K562 (cell line): ENCODE results near the gene QRFP. TPM values are rescaled to one million over a fixed set of nuclear protein-coding genes. Genes with fewer than 3 reads are reported as not detected.

Experiments used
- ATAC-seq: fragments of 200-7000 bp; cut with Tn5 transposase; 3 replicates; pipeline ENCODE4 v1.9.1; 2020; ENCODE audit warnings: moderate library complexity
- BruUV-seq: library from RNA; stranded (reverse); fragments of 400-500 nt; replicated peaks from 2 replicates; lab custom pipeline; 2021; lab: Mats Ljungman, UMichigan
- CTCF ChIA-PET: fragments of 300-600 bp; formaldehyde crosslinking; extraction: SDS; loops from one replicate; lab custom pipeline; 2021; ENCODE audit warnings: low intra/inter-chr PET ratio; lab: Yijun Ruan, JAX
- POLR2A ChIA-PET: fragments of 300-600, 350-650 bp; sonication (Branson Sonifier 250); formaldehyde crosslinking; extraction: SDS; loops from one replicate; lab custom pipeline; 2021; ENCODE audit warnings: antibody characterized with exemption, inconsistent platforms; lab: Yijun Ruan, JAX
- DNase-seq, 4 experiments: peaks; one replicate each; pipeline versions ENCODE4 v3.0.0 to v3.0.0-alpha.2; 2011 to 2018; ENCODE audit warnings: low spot score in 3 of 4, mixed read lengths in 3 of 4; ENCODE audit errors: extremely low read depth in 1 of 4
- FAIRE-seq: peaks from 2 replicates; lab custom pipeline; 2011; peaks lifted over from hg19 to GRCh38; lab: Jason Lieb, UNC
- H2AFZ ChIP-seq: 2 replicates; pipeline ENCODE4 v1.6.0; 2011; ENCODE audit warnings: low read depth, low read length, control low read depth, inconsistent platforms
- H3K27ac ChIP-seq: fragments of 200-600 bp; 3 replicates; pipeline ENCODE4 v1.8.0; 2011; ENCODE audit warnings: low read depth, mild to moderate bottlenecking, control low read depth, inconsistent platforms, low read length, moderate library complexity, mixed read lengths; ENCODE audit errors: extremely low read depth
- H3K27me3 ChIP-seq, 2 experiments: fragments of 300-600 bp in 1 of 2; 2 replicates in 1 of 2; 3 replicates in 1 of 2; pipeline versions ENCODE4 v1.6.0 to v1.8.0; 2011; ENCODE audit warnings: inconsistent platforms in 2 of 2, low read length in 2 of 2, mild to moderate bottlenecking in 1 of 2, mixed read lengths in 1 of 2, moderate library complexity in 1 of 2; ENCODE audit not compliant: control insufficient read depth in 2 of 2, insufficient read depth in 2 of 2
- H3K36me3 ChIP-seq: fragments of 300-600 bp; 3 replicates; pipeline ENCODE4 v1.8.0; 2011; ENCODE audit warnings: mild to moderate bottlenecking, low read length, inconsistent platforms; ENCODE audit not compliant: control insufficient read depth, insufficient read depth
- H3K4me1 ChIP-seq, 2 experiments: fragments of 200-600 bp in 1 of 2; replicated peaks in 1 of 2; 2 replicates in 1 of 2; 3 replicates in 1 of 2; pipeline versions ENCODE4 v1.5.1 to v1.8.0; 2011; ENCODE audit warnings: inconsistent platforms in 2 of 2, low read length in 2 of 2, mild to moderate bottlenecking in 1 of 2, mixed read lengths in 1 of 2, moderate library complexity in 1 of 2; ENCODE audit not compliant: control insufficient read depth in 2 of 2, insufficient read depth in 2 of 2
- H3K4me2 ChIP-seq: 2 replicates; pipeline ENCODE4 v1.6.1; 2011; ENCODE audit warnings: low read length, control low read depth, inconsistent platforms, mixed read lengths; ENCODE audit not compliant: insufficient read depth
- H3K4me3 ChIP-seq: fragments of 200-600 bp; sonication (generic), shearing (Covaris generic); 2 replicates; pipeline ENCODE4 v1.5.1; 2016; ENCODE audit warnings: control low read depth, inconsistent platforms
- H3K79me2 ChIP-seq: fragments of 200-600 bp; 3 replicates; pipeline ENCODE4 v1.8.0; 2011; ENCODE audit warnings: low read length, inconsistent platforms; ENCODE audit not compliant: control insufficient read depth, insufficient read depth
- H3K9ac ChIP-seq, 2 experiments: 2 replicates each; pipeline versions ENCODE4 v1.6.0 to v1.6.1; 2011; ENCODE audit warnings: low read depth in 2 of 2, low read length in 2 of 2, control low read depth in 1 of 2, inconsistent platforms in 1 of 2, mild to moderate bottlenecking in 1 of 2, mixed read lengths in 1 of 2; ENCODE audit not compliant: insufficient read depth in 1 of 2
- H3K9me1 ChIP-seq: one replicate; pipeline ENCODE4 v1.6.0; 2011; ENCODE audit warnings: inconsistent platforms, mild to moderate bottlenecking, low read length, moderate library complexity; ENCODE audit not compliant: control insufficient read depth, insufficient read depth
- H3K9me3 ChIP-seq: replicated peaks from 2 replicates; pipeline ENCODE4 v1.5.1; 2011; ENCODE audit warnings: low read depth, low read length, inconsistent platforms; ENCODE audit not compliant: control insufficient read depth, insufficient read depth
- H4K20me1 ChIP-seq: replicated peaks from 2 replicates; pipeline ENCODE4 v1.6.1; 2011; ENCODE audit warnings: low read length, inconsistent platforms, mixed read lengths; ENCODE audit not compliant: control insufficient read depth, insufficient read depth
- SMAD3 ChIP-seq: fragments of 450-650 bp; formaldehyde crosslinking; conservative IDR thresholded peaks from 2 replicates; pipeline ENCODE4 v1.4.0; 2020; ENCODE audit warnings: mild to moderate bottlenecking
- SRSF1 ChIP-seq: fragments of 200-400 bp; formaldehyde crosslinking; IDR thresholded peaks from 2 replicates; pipeline ENCODE4 v1.6.1; 2017; ENCODE audit warnings: mild to moderate bottlenecking, low read depth, low read length, moderate library complexity
- TCF7L2 ChIP-seq: fragments of 150-350 bp; IDR thresholded peaks from 2 replicates; pipeline ENCODE4 v1.6.1; 2016; ENCODE audit warnings: low read depth, mild to moderate bottlenecking, low read length, moderate library complexity
- YY1 ChIP-seq, 3 experiments: IDR thresholded peaks; 2 replicates each; pipeline ENCODE4 v1.6.1; 2011; ENCODE audit warnings: low read length in 2 of 3, mild to moderate bottlenecking in 2 of 3, moderate library complexity in 2 of 3, borderline replicate concordance in 1 of 3, control low read depth in 1 of 3, low read depth in 1 of 3; ENCODE audit not compliant: insufficient read depth in 3 of 3, insufficient replicate concordance in 2 of 3, control insufficient read depth in 1 of 3, insufficient read length in 1 of 3; ENCODE audit errors: extremely low read depth in 1 of 3
- ZC3H11A ChIP-seq: IDR thresholded peaks from 2 replicates; pipeline ENCODE4 v1.6.1; 2012; ENCODE audit warnings: low read depth, low read length, improper control_type of control experiment
- WGBS: fragments of 100-300 bp; shearing (Covaris generic); methylation state at CpG from one replicate; pipeline ENCODE4 v1.1.6; 2016; ENCODE audit warnings: low coverage, mixed read lengths; ENCODE audit not compliant: insufficient coverage; ENCODE audit errors: missing lambda C conversion rate; 5-methylcytosine and 5-hydroxymethylcytosine counted together
- in situ Hi-C: fragments of 300-500 bp; cut with MboI; formaldehyde crosslinking; loops from 4 replicates; pipeline ENCODE4 v1.15.0; 2018; ENCODE audit warnings: inconsistent platforms, mixed read lengths
- intact Hi-C: fragments of 100-400 bp; cut with micrococcal nuclease; formaldehyde crosslinking; loops from 2 replicates; pipeline ENCODE4 v1.14.2; 2022
- polyA plus RNA-seq, 8 experiments: library from polyadenylated mRNA; depleted of rRNA in 4 of 8; stranded (reverse) in 5 of 8; unstranded in 3 of 8; fragments of >200 nt; fragmentation: Nextera tagmentation in 2 of 8; fragmentation: Illumina TruSeq in 1 of 8; extraction: Ambion mirVana in 2 of 8; extraction: Trizol in 1 of 8; gene quantifications; 2 replicates each; pipeline versions ENCODE4 v1.2.1 to v1.2.3, GENCODE V29; 2011 to 2014; ENCODE audit warnings: inconsistent platforms in 1 of 8, missing spikeins in 1 of 8
- total RNA-seq, 7 experiments: library from RNA; depleted of rRNA in 6 of 7; stranded (reverse); fragments of >200 nt in 6 of 7; fragmentation: Illumina TruSeq in 2 of 7; extraction: Trizol in 2 of 7; gene quantifications; 2 replicates each; pipeline versions ENCODE4 v1.2.1 to v1.2.3, GENCODE V29; 2011 to 2021; ENCODE audit warnings: low replicate concordance in 1 of 7
- TF ChIP-seq, protein P1 (sequence below), 2 experiments: fragments of 450-650 bp; IDR thresholded peaks; 2 replicates each; pipeline ENCODE4 v1.6.1; 2018; ENCODE audit warnings: mild to moderate bottlenecking in 2 of 2, low read depth in 1 of 2; ENCODE audit not compliant: partially characterized antibody in 2 of 2
- TF ChIP-seq, protein P2 (sequence below): fragments of 450-650 bp; conservative IDR thresholded peaks from 2 replicates; pipeline ENCODE4 v1.6.1; 2016; ENCODE audit warnings: missing genetic modification characterization, low read depth, mild to moderate bottlenecking, control low read depth, missing compliant biosample characterization
- TF ChIP-seq, protein P3 (sequence below), 2 experiments: fragments of 450-650 bp in 1 of 2; sonication (generic) in 1 of 2; formaldehyde crosslinking; conservative IDR thresholded peaks; 2 replicates each; pipeline versions ENCODE4 v1.4.0 to v1.8.1; 2020 to 2022; ENCODE audit warnings: mild to moderate bottlenecking in 1 of 2, missing genetic modification reagents in 1 of 2
- TF ChIP-seq, protein P4 (sequence below): sonication (generic); formaldehyde crosslinking; IDR thresholded peaks from 2 replicates; pipeline ENCODE4 v1.8.1; 2023; ENCODE audit warnings: mild to moderate bottlenecking, missing genetic modification reagents

The QRFP gene
- total and polyA plus RNA-seq, 9 of the 15 experiments (the other 6 are each of a cell fraction or from before 2014, with no cell fraction given) = not detected

DNA sequence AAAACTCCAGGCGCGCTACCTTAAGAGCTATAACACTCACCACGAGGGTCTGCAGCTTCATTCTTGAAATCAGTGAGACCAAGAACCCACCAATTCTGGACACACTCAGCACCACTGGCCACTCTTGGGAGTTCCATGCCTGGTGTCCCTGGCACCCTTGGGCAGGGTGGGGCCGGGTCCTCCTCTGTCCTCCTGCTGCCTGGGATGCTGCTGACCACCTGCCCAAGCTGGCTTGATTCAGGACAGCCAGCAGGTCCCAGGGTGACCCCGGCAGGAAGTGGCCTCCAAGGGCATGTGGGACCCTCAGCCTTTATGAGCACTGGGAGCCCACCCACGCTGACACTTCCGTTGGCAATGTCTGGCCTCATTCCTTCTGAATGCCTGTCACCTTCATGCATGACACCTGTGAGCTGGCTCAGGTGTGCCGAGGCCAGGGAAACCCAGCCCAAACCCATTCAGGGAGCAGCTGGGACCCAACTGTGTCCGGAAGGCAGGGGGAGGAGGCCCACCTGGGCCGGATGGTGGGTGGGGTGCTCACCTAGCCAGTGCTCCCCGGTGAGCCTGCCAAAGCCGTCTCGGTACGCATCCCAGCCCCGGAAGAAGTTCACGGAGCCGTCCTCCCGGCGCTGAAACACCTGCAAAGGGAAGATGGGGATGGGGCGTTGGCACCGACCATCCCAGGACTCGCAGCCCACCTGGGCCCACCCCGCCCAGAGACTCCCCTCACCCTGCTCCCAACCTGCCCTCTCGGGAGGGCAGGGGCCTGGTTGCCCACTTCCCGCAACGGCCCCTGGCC is 14.8 kb upstream of the QRFP start:
- BruUV-seq = TSS peak; percentile 97
- FAIRE-seq (no peak), DNase-seq (peak in 2 of 4 experiments; percentile 68), ATAC-seq (no peak)
- WGBS = 9% methylated on average over 26 of the region's 26 CpGs
- intact Hi-C loops = no loop called here
- TF ChIP-seq SRSF1 = no peak
- TF ChIP-seq YY1 (IDR thresholded peaks at IDR 0.05; ENCODE audit: borderline replicate concordance in 1 of 3, control insufficient read depth in 1 of 3, extremely low read depth in 1 of 3, insufficient read depth in 3 of 3, insufficient read length in 1 of 3, insufficient replicate concordance in 2 of 3, low read depth in 1 of 3, low read length in 2 of 3) = no peak
- TF ChIP-seq, protein P1, sequence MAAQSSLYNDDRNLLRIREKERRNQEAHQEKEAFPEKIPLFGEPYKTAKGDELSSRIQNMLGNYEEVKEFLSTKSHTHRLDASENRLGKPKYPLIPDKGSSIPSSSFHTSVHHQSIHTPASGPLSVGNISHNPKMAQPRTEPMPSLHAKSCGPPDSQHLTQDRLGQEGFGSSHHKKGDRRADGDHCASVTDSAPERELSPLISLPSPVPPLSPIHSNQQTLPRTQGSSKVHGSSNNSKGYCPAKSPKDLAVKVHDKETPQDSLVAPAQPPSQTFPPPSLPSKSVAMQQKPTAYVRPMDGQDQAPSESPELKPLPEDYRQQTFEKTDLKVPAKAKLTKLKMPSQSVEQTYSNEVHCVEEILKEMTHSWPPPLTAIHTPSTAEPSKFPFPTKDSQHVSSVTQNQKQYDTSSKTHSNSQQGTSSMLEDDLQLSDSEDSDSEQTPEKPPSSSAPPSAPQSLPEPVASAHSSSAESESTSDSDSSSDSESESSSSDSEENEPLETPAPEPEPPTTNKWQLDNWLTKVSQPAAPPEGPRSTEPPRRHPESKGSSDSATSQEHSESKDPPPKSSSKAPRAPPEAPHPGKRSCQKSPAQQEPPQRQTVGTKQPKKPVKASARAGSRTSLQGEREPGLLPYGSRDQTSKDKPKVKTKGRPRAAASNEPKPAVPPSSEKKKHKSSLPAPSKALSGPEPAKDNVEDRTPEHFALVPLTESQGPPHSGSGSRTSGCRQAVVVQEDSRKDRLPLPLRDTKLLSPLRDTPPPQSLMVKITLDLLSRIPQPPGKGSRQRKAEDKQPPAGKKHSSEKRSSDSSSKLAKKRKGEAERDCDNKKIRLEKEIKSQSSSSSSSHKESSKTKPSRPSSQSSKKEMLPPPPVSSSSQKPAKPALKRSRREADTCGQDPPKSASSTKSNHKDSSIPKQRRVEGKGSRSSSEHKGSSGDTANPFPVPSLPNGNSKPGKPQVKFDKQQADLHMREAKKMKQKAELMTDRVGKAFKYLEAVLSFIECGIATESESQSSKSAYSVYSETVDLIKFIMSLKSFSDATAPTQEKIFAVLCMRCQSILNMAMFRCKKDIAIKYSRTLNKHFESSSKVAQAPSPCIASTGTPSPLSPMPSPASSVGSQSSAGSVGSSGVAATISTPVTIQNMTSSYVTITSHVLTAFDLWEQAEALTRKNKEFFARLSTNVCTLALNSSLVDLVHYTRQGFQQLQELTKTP (IDR thresholded peaks at IDR 0.05; ENCODE audit: low read depth in 1 of 2, partially characterized antibody in 2 of 2) = no peak
- TF ChIP-seq SMAD3 (CRISPR knock-in tag) = no peak
- TF ChIP-seq ZC3H11A = no peak
- TF ChIP-seq TCF7L2 = no peak
- TF ChIP-seq, protein P2, sequence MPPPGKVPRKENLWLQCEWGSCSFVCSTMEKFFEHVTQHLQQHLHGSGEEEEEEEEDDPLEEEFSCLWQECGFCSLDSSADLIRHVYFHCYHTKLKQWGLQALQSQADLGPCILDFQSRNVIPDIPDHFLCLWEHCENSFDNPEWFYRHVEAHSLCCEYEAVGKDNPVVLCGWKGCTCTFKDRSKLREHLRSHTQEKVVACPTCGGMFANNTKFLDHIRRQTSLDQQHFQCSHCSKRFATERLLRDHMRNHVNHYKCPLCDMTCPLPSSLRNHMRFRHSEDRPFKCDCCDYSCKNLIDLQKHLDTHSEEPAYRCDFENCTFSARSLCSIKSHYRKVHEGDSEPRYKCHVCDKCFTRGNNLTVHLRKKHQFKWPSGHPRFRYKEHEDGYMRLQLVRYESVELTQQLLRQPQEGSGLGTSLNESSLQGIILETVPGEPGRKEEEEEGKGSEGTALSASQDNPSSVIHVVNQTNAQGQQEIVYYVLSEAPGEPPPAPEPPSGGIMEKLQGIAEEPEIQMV (tag) = no peak
- TF ChIP-seq, protein P3, sequence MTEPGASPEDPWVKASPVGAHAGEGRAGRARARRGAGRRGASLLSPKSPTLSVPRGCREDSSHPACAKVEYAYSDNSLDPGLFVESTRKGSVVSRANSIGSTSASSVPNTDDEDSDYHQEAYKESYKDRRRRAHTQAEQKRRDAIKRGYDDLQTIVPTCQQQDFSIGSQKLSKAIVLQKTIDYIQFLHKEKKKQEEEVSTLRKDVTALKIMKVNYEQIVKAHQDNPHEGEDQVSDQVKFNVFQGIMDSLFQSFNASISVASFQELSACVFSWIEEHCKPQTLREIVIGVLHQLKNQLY (CRISPR knock-in tag; conservative IDR thresholded peaks at IDR 0.05) = peak in 1 of 2 experiments; percentile 58; a peak in 2 of 4 replicates
- TF ChIP-seq, protein P4, sequence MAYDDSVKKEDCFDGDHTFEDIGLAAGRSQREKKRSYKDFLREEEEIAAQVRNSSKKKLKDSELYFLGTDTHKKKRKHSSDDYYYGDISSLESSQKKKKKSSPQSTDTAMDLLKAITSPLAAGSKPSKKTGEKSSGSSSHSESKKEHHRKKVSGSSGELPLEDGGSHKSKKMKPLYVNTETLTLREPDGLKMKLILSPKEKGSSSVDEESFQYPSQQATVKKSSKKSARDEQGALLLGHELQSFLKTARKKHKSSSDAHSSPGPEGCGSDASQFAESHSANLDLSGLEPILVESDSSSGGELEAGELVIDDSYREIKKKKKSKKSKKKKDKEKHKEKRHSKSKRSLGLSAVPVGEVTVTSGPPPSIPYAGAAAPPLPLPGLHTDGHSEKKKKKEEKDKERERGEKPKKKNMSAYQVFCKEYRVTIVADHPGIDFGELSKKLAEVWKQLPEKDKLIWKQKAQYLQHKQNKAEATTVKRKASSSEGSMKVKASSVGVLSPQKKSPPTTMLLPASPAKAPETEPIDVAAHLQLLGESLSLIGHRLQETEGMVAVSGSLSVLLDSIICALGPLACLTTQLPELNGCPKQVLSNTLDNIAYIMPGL (CRISPR knock-in tag) = peak; percentile 75; the same call in 1 of the 2 replicates
- Histone ChIP-seq H3K27ac (no peak overlapping the region), H2AFZ (no peak overlapping the region), H3K36me3 (no peaks in the 10 kb centered on the region), H3K27me3 (peaks cover 83 to 87% of the 10 kb centered on the region in 2 experiments), H3K4me1 (peaks cover 0 to 50% of the 10 kb centered on the region in 2 experiments; a peak in 2 of 5 replicates), H3K9me1 (peaks cover 18% of the 10 kb centered on the region), H3K9me3 (no peaks in the 10 kb centered on the region), H3K79me2 (no peaks in the 10 kb centered on the region), H3K4me2 (no peak overlapping the region), H3K9ac (peak overlapping the region in 1 of 2 experiments; percentile 32; a peak in 2 of 4 replicates), H3K4me3 (no peak overlapping the region), H4K20me1 (peaks cover 67% of the 10 kb centered on the region)
- ChIA-PET CTCF (no interaction called here), POLR2A (interaction anchor here (0.6 to 26.8 kb wide), 9 partner anchors 0 to 135 kb away, joined by 3 to 582 read pairs (median 4); partner anchors contain the start of gene QRFP)
- in situ Hi-C loops = no loop called here
